Anterior cingulate cortex (tissue), 58 donors: ENCODE measurements around the gene DEDD.

Experiments
- DNase-seq, 58 donors: peaks; one replicate each; lab custom pipeline; 2025; lab: John Stamatoyannopoulos, UW

The DEDD gene

DNA sequence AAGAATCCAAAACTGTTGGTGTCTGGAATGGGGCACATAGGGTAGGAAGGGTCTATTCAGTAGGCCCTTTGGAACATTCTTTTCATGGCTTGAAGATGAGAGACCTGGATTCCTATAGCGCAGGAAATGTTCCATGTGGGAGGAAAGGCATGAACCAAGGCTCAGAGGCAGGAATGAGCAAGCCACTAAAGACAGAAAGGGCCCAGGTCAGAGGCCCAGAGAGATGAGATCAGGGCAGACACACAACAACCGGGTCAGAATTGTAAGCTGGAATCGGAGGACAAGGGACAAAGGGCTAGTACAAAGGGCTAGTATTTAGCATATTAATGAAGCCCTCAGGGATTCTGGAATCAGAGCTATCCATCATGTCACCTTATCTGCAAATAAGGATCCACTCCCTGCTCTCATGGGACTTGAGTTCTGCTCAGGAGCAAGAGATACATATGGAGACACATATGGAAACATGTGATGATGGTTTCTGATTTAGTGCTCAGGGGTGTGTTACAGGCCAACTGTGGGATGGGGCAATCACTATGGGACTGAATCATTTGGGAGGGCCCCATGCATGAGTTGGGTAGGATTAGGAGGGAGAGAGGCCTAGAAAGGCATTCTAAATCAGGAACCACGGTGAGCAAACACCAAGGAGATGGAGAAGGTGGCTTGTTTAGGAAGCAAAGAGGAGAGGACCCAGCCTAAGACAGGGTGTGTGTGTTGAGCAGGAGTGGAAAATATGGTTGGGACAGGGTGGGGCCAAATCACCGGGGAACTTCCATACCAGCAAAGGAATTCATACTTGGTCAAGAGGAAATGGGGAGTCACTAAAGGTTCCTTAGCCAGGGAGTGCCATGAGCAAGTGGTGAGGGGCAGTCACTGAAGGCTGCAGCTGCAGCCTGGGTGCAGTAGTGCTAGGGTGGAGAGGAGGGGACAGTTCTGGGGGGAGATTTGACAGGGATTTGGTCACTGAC lies 51.7 kb downstream of the DEDD start:
- no peak for DNase-seq

- DNase-seq: no peak
Observed at GRCh38 chr1:161079436-161080110, 52.9 kb downstream of the DEDD start.

- no peak for DNase-seq
Observed at GRCh38 chr1:161077426-161077825, 55.0 kb downstream of the DEDD start.

DNA sequence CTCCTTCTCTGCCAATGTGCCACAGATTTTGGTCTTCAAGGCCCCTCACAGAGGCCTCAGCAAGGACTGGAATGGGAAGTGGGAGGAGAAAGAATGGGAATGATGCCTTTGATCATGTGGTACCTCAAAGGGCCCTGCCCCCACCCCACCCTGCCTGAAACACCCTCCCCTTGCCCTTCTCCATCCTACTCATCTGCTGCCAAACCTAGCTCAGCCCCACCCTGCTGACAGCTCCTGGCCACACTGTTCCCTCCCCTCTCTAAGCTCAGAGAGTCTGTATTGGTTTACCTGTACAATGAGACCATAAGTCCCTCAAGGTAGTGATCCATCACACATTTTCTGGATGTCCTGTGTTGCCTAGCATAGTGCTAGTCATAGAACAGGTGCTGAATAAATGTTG lies 56.1 kb downstream of the DEDD start:
- DNase-seq: no peak

- no peak for DNase-seq
Observed at GRCh38 chr1:161074676-161075368, 57.6 kb downstream of the DEDD start.

DNA sequence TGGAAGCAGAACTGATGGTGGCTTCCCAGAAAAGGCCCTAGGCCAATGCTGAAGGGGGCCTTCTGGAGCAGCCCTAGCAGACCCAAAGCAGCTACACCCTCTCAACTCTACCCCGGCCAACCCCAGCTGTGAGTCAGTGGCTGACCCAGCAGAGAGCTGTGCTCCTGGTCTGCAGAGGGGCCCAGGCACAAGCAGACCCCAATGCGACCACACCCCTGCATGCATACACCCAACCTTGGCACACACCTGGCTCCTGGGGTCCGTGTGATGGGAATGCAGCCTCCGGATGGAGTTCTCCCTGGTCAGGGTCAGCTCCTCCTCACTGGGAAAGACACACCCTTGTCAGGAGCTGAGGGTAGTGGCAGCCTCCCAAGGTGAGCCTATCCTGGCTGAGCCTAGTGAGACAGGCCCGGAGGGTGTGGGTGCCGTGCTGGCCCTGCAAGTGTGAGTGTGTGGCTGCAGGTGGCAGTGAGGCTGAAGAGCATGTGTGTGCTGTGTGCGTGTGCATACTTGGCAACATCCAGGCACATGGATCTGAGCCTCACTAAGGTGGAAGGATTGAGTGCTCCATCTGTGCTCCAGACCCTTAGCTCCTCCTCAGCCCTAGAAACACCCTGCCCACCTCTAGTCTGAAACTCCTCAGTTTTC lies 58.9 kb downstream of the DEDD start:
- DNase-seq: no peak

DNA sequence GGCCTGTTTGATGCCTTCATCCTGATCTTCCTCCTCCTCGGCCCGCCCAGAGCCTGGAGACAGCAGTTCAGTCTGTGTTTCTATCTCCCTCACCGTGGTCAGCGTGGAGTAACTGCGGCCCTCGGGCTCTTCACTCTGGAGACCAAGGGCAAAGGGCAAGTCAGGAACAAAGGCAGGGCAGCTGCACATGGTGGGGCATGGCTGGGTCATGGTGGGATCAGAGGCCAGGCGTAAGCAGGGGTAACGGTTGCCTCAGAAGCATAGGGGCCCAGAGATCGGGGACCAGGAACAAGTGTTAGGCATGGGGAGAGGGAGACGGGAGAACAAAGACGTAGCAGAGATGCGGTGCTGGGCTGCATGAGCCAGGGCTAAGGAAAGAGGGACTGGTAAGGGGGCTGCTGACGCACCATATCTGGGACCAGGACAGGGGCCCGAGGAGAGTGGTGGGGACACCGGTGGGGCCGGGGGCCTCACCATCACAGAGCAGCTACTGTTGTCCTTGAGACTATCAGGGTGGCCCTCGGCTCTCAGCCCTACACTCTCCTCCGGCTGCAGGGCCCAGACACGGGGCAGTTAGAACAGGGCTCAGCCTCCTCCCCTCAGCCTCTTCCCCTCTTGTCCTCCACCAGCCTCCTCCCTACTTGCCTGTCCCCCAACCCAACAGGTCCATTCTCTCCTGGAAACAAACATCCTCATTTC lies 59.6 kb downstream of the DEDD start:
- no peak for DNase-seq

DNA sequence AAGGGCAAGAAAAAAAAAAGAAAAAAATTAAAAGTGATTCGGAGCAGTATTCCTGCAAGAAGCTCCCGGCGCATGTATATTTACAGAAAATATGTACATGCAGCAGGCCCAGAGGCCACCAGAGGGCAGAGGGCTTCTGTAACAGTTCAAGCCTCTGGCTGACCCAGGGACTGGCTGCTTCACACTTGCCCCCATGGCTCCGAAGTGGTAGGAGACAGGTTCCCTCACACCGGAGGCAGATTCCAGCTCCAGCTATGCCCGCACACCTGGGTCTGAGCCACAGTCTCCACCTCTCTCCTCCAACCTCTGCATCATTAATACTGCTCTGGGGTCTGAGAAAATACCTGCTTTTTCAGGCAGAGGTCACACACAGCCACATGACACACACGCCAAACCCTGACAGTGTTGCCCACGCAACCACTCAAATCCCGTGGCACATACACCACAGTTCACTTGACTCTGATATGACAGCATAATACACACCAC lies 60.5 kb downstream of the DEDD start:
- DNase-seq: peak in 8 of 58 donors; percentile 1 to 18 (median 5)
